Measurements from ENCODE around the gene SPATA16. TPM values are rescaled to one million over a fixed set of nuclear protein-coding genes. Genes with fewer than 3 reads are reported as not detected.

SPATA16 gene
- total and polyA plus RNA-seq, 2 experiments from 2014 or later, result not detected

GRCh38 chr3:173128633-173129032 is 12.4 kb downstream of the SPATA16 start:
- Mint-ChIP-seq H3K4me3 (no peak overlapping the region), H3K9me3 (no peaks in the 10 kb centered on the region), H3K27me3 (ENCODE audit: insufficient read depth, low read depth, poor library complexity) (peaks cover 3% of the 10 kb centered on the region), H3K27ac (no peak overlapping the region), H3K36me3 (ENCODE audit: low read depth) (peaks cover 5% of the 10 kb centered on the region; the same call in 2 of the 3 replicates), H3K4me1 (peaks cover 14% of the 10 kb centered on the region)
- H3K4me3 ChIP-seq, result no peak overlapping the region
- H3K27me3 ChIP-seq (ENCODE audit: insufficient read depth), result no peaks in the 10 kb centered on the region
- no peak for ATAC-seq
- no peaks in the 10 kb centered on the region for H3K36me3 ChIP-seq (ENCODE audit: insufficient read depth)
- H3K9me2 ChIP-seq (ENCODE audit: insufficient read depth), result peaks cover 5% of the 10 kb centered on the region; the same call in 1 of the 2 replicates
- H3K27ac ChIP-seq (ENCODE audit: low read depth), result no peak overlapping the region
- TF ChIP-seq ZNF462 (CRISPR knock-in tag; IDR thresholded peaks at IDR 0.05) (no peak), POLR2AphosphoS5 (IDR thresholded peaks at IDR 0.05; ENCODE audit: low read depth) (no peak), JUNB (IDR thresholded peaks at IDR 0.05; ENCODE audit: unreplicated experiment) (no peak), CTCF (conservative IDR thresholded peaks at IDR 0.05; ENCODE audit: low read depth in 2 of 2) (no peak), CREB1 (CRISPR knock-in tag; IDR thresholded peaks at IDR 0.05; ENCODE audit: low read depth) (no peak), STAT1 (IDR thresholded peaks at IDR 0.05; ENCODE audit: unreplicated experiment) (no peak), EZH2 (IDR thresholded peaks at IDR 0.05; ENCODE audit: low read depth, unreplicated experiment) (no peak), NANOG (IDR thresholded peaks at IDR 0.05; ENCODE audit: borderline replicate concordance) (no peak)
- H3F3A ChIP-seq (replicated peaks; ENCODE audit: low read depth), result no peaks in the 10 kb centered on the region
- no peak overlapping the region for H2AFZ ChIP-seq
- no peak overlapping the region for H3K4me2 ChIP-seq
- no peak for DNase-seq (ENCODE audit: low spot score)
- peaks cover 8% of the 10 kb centered on the region; the same call in 1 of the 2 replicates for H3K4me1 ChIP-seq (ENCODE audit: insufficient read depth)
- no peaks in the 10 kb centered on the region for H3K79me2 ChIP-seq (replicated peaks; ENCODE audit: insufficient read depth)
- H4K20me1 ChIP-seq (replicated peaks; ENCODE audit: insufficient read depth), result no peaks in the 10 kb centered on the region
